Measurements from ENCODE around the gene GRWD1.

GRWD1 gene

GRCh38 chr19:48461651-48461981 is 15.8 kb downstream of the GRWD1 start:
- no peak for DNase-seq

- no peak for DNase-seq
Observed at GRCh38 chr19:48461982-48462655, 16.3 kb downstream of the GRWD1 start.

GRCh38 chr19:48465215-48465614 is 19.4 kb downstream of the GRWD1 start:
- no peak for DNase-seq

GRCh38 chr19:48466561-48467325 is 21.0 kb downstream of the GRWD1 start:
- DNase-seq: no peak

GRCh38 chr19:48468772-48469288 is 23.0 kb downstream of the GRWD1 start:
- peak; percentile 100 for DNase-seq

GRCh38 chr19:48469289-48469881 is 23.6 kb downstream of the GRWD1 start, which contains the start of gene CYTH2:
Gene CYTH2 (plus strand): TSS chr19:48469369. CDS start chr19:48469508, 139 bp downstream.
- peak; percentile 66 for DNase-seq

- DNase-seq: no peak
Observed at GRCh38 chr19:48469934-48470680, 24.3 kb downstream of the GRWD1 start.

GRCh38 chr19:48470856-48471255 is 25.1 kb downstream of the GRWD1 start:
- no peak for DNase-seq

- no peak for DNase-seq
Observed at GRCh38 chr19:48471836-48472235, 26.1 kb downstream of the GRWD1 start.

- DNase-seq: no peak
Observed at GRCh38 chr19:48473161-48473966, 27.6 kb downstream of the GRWD1 start.

GRCh38 chr19:48474084-48474592 is 28.4 kb downstream of the GRWD1 start:
- DNase-seq: no peak

- DNase-seq: no peak
Observed at GRCh38 chr19:48475369-48476068, 29.7 kb downstream of the GRWD1 start.

- DNase-seq: no peak
Observed at GRCh38 chr19:48476176-48476575, 30.4 kb downstream of the GRWD1 start.

GRCh38 chr19:48477067-48477685 is 31.4 kb downstream of the GRWD1 start:
- no peak for DNase-seq

- no peak for DNase-seq
Observed at GRCh38 chr19:48477698-48478338, 32.0 kb downstream of the GRWD1 start.

- DNase-seq: no peak
Observed at GRCh38 chr19:48478339-48479256, 32.8 kb downstream of the GRWD1 start.

GRCh38 chr19:48479686-48480085 is 33.9 kb downstream of the GRWD1 start:
- DNase-seq: no peak

- peak; percentile 28 for DNase-seq
Observed at GRCh38 chr19:48480183-48480557, 34.4 kb downstream of the GRWD1 start.
